HL-60/S4 treated with retinoic acid at 250 ng/mL for 4 days and 3 days (cell line): ENCODE results near the gene KPNB1.

Experiments used
- in situ Hi-C: fragments of 300-500 bp; cut with MboI; formaldehyde crosslinking; loops from 2 replicates; pipeline ENCODE4 v1.7.0; 2022; ENCODE audit warnings: low sequenced_read_pairs

Gene KPNB1

GRCh38 chr17:47694581-47695428 is 45.1 kb downstream of the KPNB1 start:
- in situ Hi-C loops: no loop called here

- in situ Hi-C loops: no loop called here
Observed at GRCh38 chr17:47695429-47696376, 46.0 kb downstream of the KPNB1 start.

- in situ Hi-C loops: no loop called here
Observed at GRCh38 chr17:47696717-47697642, 47.3 kb downstream of the KPNB1 start.

- in situ Hi-C loops: no loop called here
Observed at GRCh38 chr17:47697906-47698711, 48.4 kb downstream of the KPNB1 start.

GRCh38 chr17:47698749-47699535 is 49.2 kb downstream of the KPNB1 start:
- in situ Hi-C loops: no loop called here

- in situ Hi-C loops: no loop called here
Observed at GRCh38 chr17:47699536-47699840, 49.8 kb downstream of the KPNB1 start.

GRCh38 chr17:47700471-47701449 is 51.0 kb downstream of the KPNB1 start:
- in situ Hi-C loops: no loop called here

- in situ Hi-C loops: no loop called here
Observed at GRCh38 chr17:47701608-47702007, 51.9 kb downstream of the KPNB1 start.

GRCh38 chr17:47702391-47702995 is 52.8 kb downstream of the KPNB1 start:
- in situ Hi-C loops: no loop called here

- in situ Hi-C loops: no loop called here
Observed at GRCh38 chr17:47703191-47703591, 53.5 kb downstream of the KPNB1 start.

- in situ Hi-C loops: no loop called here
Observed at GRCh38 chr17:47703671-47704070, 54.0 kb downstream of the KPNB1 start.

GRCh38 chr17:47704116-47704515 is 54.4 kb downstream of the KPNB1 start:
- in situ Hi-C loops: no loop called here

- in situ Hi-C loops: no loop called here
Observed at GRCh38 chr17:47704736-47705135, 55.0 kb downstream of the KPNB1 start.

- in situ Hi-C loops: no loop called here
Observed at GRCh38 chr17:47705536-47706530, 56.1 kb downstream of the KPNB1 start.

- in situ Hi-C loops: no loop called here
Observed at GRCh38 chr17:47707056-47707804, 57.5 kb downstream of the KPNB1 start.

GRCh38 chr17:47707884-47708283 is 58.2 kb downstream of the KPNB1 start:
- in situ Hi-C loops: no loop called here
